Measurements from ENCODE around the gene FGD6. TPM values are rescaled to one million over a fixed set of nuclear protein-coding genes. Genes with fewer than 3 reads are reported as not detected.

The FGD6 gene
- polyA plus RNA-seq, 1 donor (not counting 4 experiments of a cell fraction or from before 2014, with no cell fraction given), result 54.2 TPM

- FAIRE-seq (no peak), DNase-seq (ENCODE audit: low read depth, low spot score) (no peak)
- Histone ChIP-seq H3K9me1 (ENCODE audit: control insufficient read depth, extremely low read depth, insufficient read depth, low read length) (no peaks in the 10 kb centered on the region), H3K4me1 (ENCODE audit: control insufficient read depth, extremely low read depth, insufficient read depth, low read length) (peaks cover 12% of the 10 kb centered on the region), H4K20me1 (ENCODE audit: control insufficient read depth, extremely low read depth, insufficient read depth, low read length) (no peaks in the 10 kb centered on the region), H3K79me2 (ENCODE audit: control insufficient read depth, insufficient read depth, low read length) (no peaks in the 10 kb centered on the region), H3K36me3 (ENCODE audit: control insufficient read depth in 2 of 2, extremely low read depth in 1 of 2, insufficient read depth in 2 of 2, low read length in 2 of 2) (peaks cover 2 to 4% of the 10 kb centered on the region in 2 experiments), H3K4me3 (ENCODE audit: control insufficient read depth in 2 of 3, extremely low read depth in 1 of 3, insufficient read depth in 2 of 3, low read depth in 1 of 3, low read length in 3 of 3) (no peak overlapping the region), H3K4me2 (ENCODE audit: control insufficient read depth, extremely low read depth, insufficient read depth, low read depth, low read length) (no peak overlapping the region), H3K9ac (ENCODE audit: control insufficient read depth, extremely low read depth, insufficient read depth, low read length) (no peak overlapping the region), H2AFZ (ENCODE audit: control insufficient read depth, low read length) (no peak overlapping the region), H3K27ac (ENCODE audit: control insufficient read depth, insufficient read depth, low read length) (no peak overlapping the region), H3K27me3 (ENCODE audit: control insufficient read depth, extremely low read depth, insufficient read depth, low read length) (no peaks in the 10 kb centered on the region), H3K9me3 (ENCODE audit: control insufficient read depth, low read depth, low read length) (no peaks in the 10 kb centered on the region)
- dilution Hi-C loops (cut with MboI; ENCODE audit: extremely low pct_ligation_motif_present, low sequenced_read_pairs), result no loop called here
- TF ChIP-seq EZH2 (IDR thresholded peaks at IDR 0.05; ENCODE audit: low read length) (no peak), CTCF (optimal IDR thresholded peaks at IDR 0.05 in 1 of 3, IDR thresholded peaks at IDR 0.05 in 1 of 3, conservative IDR thresholded peaks at IDR 0.05 in 1 of 3; ENCODE audit: extremely low read depth in 1 of 3, insufficient read depth in 2 of 3, low read length in 3 of 3) (no peak)
Measured at GRCh38 chr12:95146769-95147168, 70.5 kb downstream of the FGD6 start.

- Histone ChIP-seq H3K36me3 (ENCODE audit: control insufficient read depth in 2 of 2, extremely low read depth in 1 of 2, insufficient read depth in 2 of 2, low read length in 2 of 2) (peaks cover 4 to 10% of the 10 kb centered on the region in 2 experiments), H3K4me2 (ENCODE audit: control insufficient read depth, extremely low read depth, insufficient read depth, low read depth, low read length) (no peak overlapping the region), H4K20me1 (ENCODE audit: control insufficient read depth, extremely low read depth, insufficient read depth, low read length) (no peaks in the 10 kb centered on the region), H2AFZ (ENCODE audit: control insufficient read depth, low read length) (no peak overlapping the region), H3K4me1 (ENCODE audit: control insufficient read depth, extremely low read depth, insufficient read depth, low read length) (no peaks in the 10 kb centered on the region), H3K9me1 (ENCODE audit: control insufficient read depth, extremely low read depth, insufficient read depth, low read length) (no peaks in the 10 kb centered on the region), H3K4me3 (ENCODE audit: control insufficient read depth in 2 of 3, extremely low read depth in 1 of 3, insufficient read depth in 2 of 3, low read depth in 1 of 3, low read length in 3 of 3) (no peak overlapping the region), H3K9ac (ENCODE audit: control insufficient read depth, extremely low read depth, insufficient read depth, low read length) (no peak overlapping the region), H3K9me3 (ENCODE audit: control insufficient read depth, low read depth, low read length) (no peaks in the 10 kb centered on the region), H3K27ac (ENCODE audit: control insufficient read depth, insufficient read depth, low read length) (no peak overlapping the region), H3K79me2 (ENCODE audit: control insufficient read depth, insufficient read depth, low read length) (no peaks in the 10 kb centered on the region), H3K27me3 (ENCODE audit: control insufficient read depth, extremely low read depth, insufficient read depth, low read length) (no peaks in the 10 kb centered on the region)
- dilution Hi-C loops (cut with MboI; ENCODE audit: extremely low pct_ligation_motif_present, low sequenced_read_pairs), result no loop called here
- no peak for DNase-seq (ENCODE audit: low read depth, low spot score)
- TF ChIP-seq EZH2 (IDR thresholded peaks at IDR 0.05; ENCODE audit: low read length) (no peak), CTCF (optimal IDR thresholded peaks at IDR 0.05 in 1 of 3, IDR thresholded peaks at IDR 0.05 in 1 of 3, conservative IDR thresholded peaks at IDR 0.05 in 1 of 3; ENCODE audit: extremely low read depth in 1 of 3, insufficient read depth in 2 of 3, low read length in 3 of 3) (no peak)
- FAIRE-seq, result no peak
Measured at GRCh38 chr12:95143621-95144205, 73.6 kb downstream of the FGD6 start.

All from keratinocyte (primary cell).